Keratinocyte (primary cell): ENCODE measurements around the gene SF3B4. TPM values are rescaled to one million over a fixed set of nuclear protein-coding genes. Genes with fewer than 3 reads are reported as not detected.

Experiments used
- DNase-seq: peaks from one replicate; pipeline ENCODE4 v3.0.0-alpha.2; 2011; ENCODE audit warnings: low read depth, missing footprints, low spot score
- FAIRE-seq: peaks from 2 replicates; lab custom pipeline; 2011; peaks lifted over from hg19 to GRCh38; lab: Jason Lieb, UNC
- H2AFZ ChIP-seq: 2 replicates; pipeline ENCODE4 v1.6.0; 2012; ENCODE audit warnings: low read length, control low read depth, inconsistent platforms; ENCODE audit not compliant: control insufficient read depth
- H3K27ac ChIP-seq: 2 replicates; pipeline ENCODE4 v1.5.1; 2011; ENCODE audit warnings: low read length; ENCODE audit not compliant: control insufficient read depth, insufficient read depth
- H3K27me3 ChIP-seq: 3 replicates; pipeline ENCODE4 v1.6.0; 2011; ENCODE audit warnings: low read length; ENCODE audit not compliant: control insufficient read depth, insufficient read depth; ENCODE audit errors: extremely low read depth
- H3K36me3 ChIP-seq, 2 experiments: 2 replicates in 1 of 2; 3 replicates in 1 of 2; pipeline ENCODE4 v1.5.1; 2011; ENCODE audit warnings: low read length in 2 of 2, mild to moderate bottlenecking in 1 of 2; ENCODE audit not compliant: control insufficient read depth in 2 of 2, insufficient read depth in 2 of 2; ENCODE audit errors: extremely low read depth in 1 of 2
- H3K4me1 ChIP-seq: 3 replicates; pipeline ENCODE4 v1.5.1; 2011; ENCODE audit warnings: low read length; ENCODE audit not compliant: control insufficient read depth, insufficient read depth; ENCODE audit errors: extremely low read depth
- H3K4me2 ChIP-seq: 3 replicates; pipeline ENCODE4 v1.6.0; 2011; ENCODE audit warnings: low read depth, low read length; ENCODE audit not compliant: control insufficient read depth, insufficient read depth; ENCODE audit errors: extremely low read depth
- H3K4me3 ChIP-seq, 3 experiments: fragments of 200-600 bp in 1 of 3; sonication (generic) in 1 of 3; 2 replicates in 2 of 3; 3 replicates in 1 of 3; pipeline ENCODE4 v1.5.1; 2011 to 2016; ENCODE audit warnings: low read length in 3 of 3, mild to moderate bottlenecking in 3 of 3, control low read depth in 2 of 3, inconsistent platforms in 1 of 3, low read depth in 1 of 3, mixed read lengths in 1 of 3, mixed run types in 1 of 3, moderate library complexity in 1 of 3; ENCODE audit not compliant: control insufficient read depth in 2 of 3, insufficient read depth in 2 of 3; ENCODE audit errors: extremely low read depth in 1 of 3
- H3K79me2 ChIP-seq: 2 replicates; pipeline ENCODE4 v1.6.0; 2012; ENCODE audit warnings: low read length; ENCODE audit not compliant: control insufficient read depth, insufficient read depth
- H3K9ac ChIP-seq: 3 replicates; pipeline ENCODE4 v1.6.0; 2011; ENCODE audit warnings: low read length; ENCODE audit not compliant: control insufficient read depth, insufficient read depth; ENCODE audit errors: extremely low read depth
- H3K9me1 ChIP-seq: 3 replicates; pipeline ENCODE4 v1.6.0; 2011; ENCODE audit warnings: low read length; ENCODE audit not compliant: control insufficient read depth, insufficient read depth; ENCODE audit errors: extremely low read depth
- H3K9me3 ChIP-seq: 2 replicates; pipeline ENCODE4 v1.5.1; 2012; ENCODE audit warnings: low read depth, low read length; ENCODE audit not compliant: control insufficient read depth
- H4K20me1 ChIP-seq: 3 replicates; pipeline ENCODE4 v1.6.0; 2011; ENCODE audit warnings: low read length; ENCODE audit not compliant: control insufficient read depth, insufficient read depth; ENCODE audit errors: extremely low read depth
- EZH2 ChIP-seq: IDR thresholded peaks from one replicate; pipeline ENCODE4 v1.6.1; 2012; ENCODE audit warnings: inconsistent platforms, mild to moderate bottlenecking, low read length, moderate library complexity
- dilution Hi-C: fragments of 300-500 bp; cut with MboI; formaldehyde crosslinking; loops from one replicate; pipeline ENCODE4 v1.7.0; 2020; ENCODE audit warnings: low sequenced_read_pairs; ENCODE audit not compliant: extremely low pct_ligation_motif_present
- polyA plus RNA-seq, 5 experiments: library from polyadenylated mRNA; depleted of rRNA in 3 of 5; stranded (reverse) in 3 of 5; stranded (forward) in 1 of 5; unstranded in 1 of 5; fragments of >200 nt; gene quantifications; 1 replicate in 1 of 5; 2 replicates in 3 of 5; 3 replicates in 1 of 5; pipeline versions ENCODE4 v1.2.1 to v1.2.3, GENCODE V29; 2011 to 2012; ENCODE audit warnings: missing spikeins in 2 of 5, low read depth in 1 of 5, low replicate concordance in 1 of 5
- TF ChIP-seq, protein P1 (sequence below), 3 experiments: IDR thresholded peaks in 1 of 3; conservative IDR thresholded peaks in 1 of 3; optimal IDR thresholded peaks in 1 of 3; 2 replicates in 2 of 3; 3 replicates in 1 of 3; pipeline versions ENCODE3 to v1.5.1; 2011; ENCODE audit warnings: low read length in 3 of 3, mild to moderate bottlenecking in 3 of 3, moderate library complexity in 2 of 3, control low read depth in 1 of 3, inconsistent platforms in 1 of 3; ENCODE audit not compliant: insufficient read depth in 2 of 3; ENCODE audit errors: extremely low read depth in 1 of 3

SF3B4 gene
- polyA plus RNA-seq, 1 donor (not counting 4 experiments of a cell fraction or from before 2014, with no cell fraction given): 35.4 TPM

- H3K9me3 ChIP-seq: no peaks in the 10 kb centered on the region
- H3K9me1 ChIP-seq: no peaks in the 10 kb centered on the region
- H3K36me3 ChIP-seq: peaks cover 5 to 8% of the 10 kb centered on the region in 2 experiments
- no peaks in the 10 kb centered on the region for H4K20me1 ChIP-seq
- no peak overlapping the region for H2AFZ ChIP-seq
- H3K27me3 ChIP-seq: no peaks in the 10 kb centered on the region
- peaks cover 7% of the 10 kb centered on the region for H3K79me2 ChIP-seq
- DNase-seq (no peak), FAIRE-seq (no peak)
- H3K4me3 ChIP-seq: no peak overlapping the region
- dilution Hi-C loops: no loop called here
- no peak overlapping the region for H3K9ac ChIP-seq
- TF ChIP-seq, protein P1, sequence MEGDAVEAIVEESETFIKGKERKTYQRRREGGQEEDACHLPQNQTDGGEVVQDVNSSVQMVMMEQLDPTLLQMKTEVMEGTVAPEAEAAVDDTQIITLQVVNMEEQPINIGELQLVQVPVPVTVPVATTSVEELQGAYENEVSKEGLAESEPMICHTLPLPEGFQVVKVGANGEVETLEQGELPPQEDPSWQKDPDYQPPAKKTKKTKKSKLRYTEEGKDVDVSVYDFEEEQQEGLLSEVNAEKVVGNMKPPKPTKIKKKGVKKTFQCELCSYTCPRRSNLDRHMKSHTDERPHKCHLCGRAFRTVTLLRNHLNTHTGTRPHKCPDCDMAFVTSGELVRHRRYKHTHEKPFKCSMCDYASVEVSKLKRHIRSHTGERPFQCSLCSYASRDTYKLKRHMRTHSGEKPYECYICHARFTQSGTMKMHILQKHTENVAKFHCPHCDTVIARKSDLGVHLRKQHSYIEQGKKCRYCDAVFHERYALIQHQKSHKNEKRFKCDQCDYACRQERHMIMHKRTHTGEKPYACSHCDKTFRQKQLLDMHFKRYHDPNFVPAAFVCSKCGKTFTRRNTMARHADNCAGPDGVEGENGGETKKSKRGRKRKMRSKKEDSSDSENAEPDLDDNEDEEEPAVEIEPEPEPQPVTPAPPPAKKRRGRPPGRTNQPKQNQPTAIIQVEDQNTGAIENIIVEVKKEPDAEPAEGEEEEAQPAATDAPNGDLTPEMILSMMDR (optimal IDR thresholded peaks at IDR 0.05 in 1 of 3, IDR thresholded peaks at IDR 0.05 in 1 of 3, conservative IDR thresholded peaks at IDR 0.05 in 1 of 3; ENCODE audit: extremely low read depth in 1 of 3, insufficient read depth in 2 of 3, low read length in 3 of 3): no peak
- TF ChIP-seq EZH2: no peak
- peaks cover 49% of the 10 kb centered on the region for H3K4me1 ChIP-seq
- no peak overlapping the region for H3K4me2 ChIP-seq
- H3K27ac ChIP-seq: no peak overlapping the region
These were observed 6.8 kb upstream of the SF3B4 start for GRCh38 chr1:149934356-149934755.

DNA sequence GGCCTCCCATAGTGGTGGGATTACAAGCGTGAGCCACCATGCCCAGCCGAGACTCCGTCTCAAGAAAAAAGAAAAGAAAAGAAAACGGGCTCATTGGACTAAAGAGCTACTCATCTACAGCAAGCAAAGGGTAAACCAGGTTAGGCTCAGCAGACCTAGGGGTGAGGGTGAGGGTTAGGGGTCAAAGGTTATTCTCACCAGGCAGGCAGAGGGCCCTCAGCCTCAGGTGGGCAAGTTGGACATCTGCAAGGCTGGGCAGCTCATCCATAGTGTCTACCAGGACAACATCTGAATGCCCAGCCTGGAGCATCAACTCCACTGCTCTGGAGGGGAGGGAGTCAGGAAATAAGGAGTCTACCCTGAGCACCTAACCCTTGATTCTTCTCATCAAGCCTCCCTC is 5.6 kb upstream of the SF3B4 start:
- peaks cover 44% of the 10 kb centered on the region for H3K4me1 ChIP-seq
- no peak overlapping the region for H3K4me2 ChIP-seq
- no peak overlapping the region for H2AFZ ChIP-seq
- FAIRE-seq (no peak), DNase-seq (no peak)
- no peaks in the 10 kb centered on the region for H4K20me1 ChIP-seq
- no peaks in the 10 kb centered on the region for H3K9me3 ChIP-seq
- peaks cover 7% of the 10 kb centered on the region for H3K79me2 ChIP-seq
- H3K36me3 ChIP-seq: peaks cover 5 to 8% of the 10 kb centered on the region in 2 experiments
- no peaks in the 10 kb centered on the region for H3K27me3 ChIP-seq
- no peak overlapping the region for H3K4me3 ChIP-seq
- H3K9ac ChIP-seq: no peak overlapping the region
- dilution Hi-C loops: no loop called here
- no peaks in the 10 kb centered on the region for H3K9me1 ChIP-seq
- TF ChIP-seq, protein P1 (optimal IDR thresholded peaks at IDR 0.05 in 1 of 3, IDR thresholded peaks at IDR 0.05 in 1 of 3, conservative IDR thresholded peaks at IDR 0.05 in 1 of 3; ENCODE audit: extremely low read depth in 1 of 3, insufficient read depth in 2 of 3, low read length in 3 of 3): no peak
- no peak for TF ChIP-seq EZH2
- no peak overlapping the region for H3K27ac ChIP-seq
